Measurements from ENCODE around the gene ACSL1.

ACSL1 gene

DNA sequence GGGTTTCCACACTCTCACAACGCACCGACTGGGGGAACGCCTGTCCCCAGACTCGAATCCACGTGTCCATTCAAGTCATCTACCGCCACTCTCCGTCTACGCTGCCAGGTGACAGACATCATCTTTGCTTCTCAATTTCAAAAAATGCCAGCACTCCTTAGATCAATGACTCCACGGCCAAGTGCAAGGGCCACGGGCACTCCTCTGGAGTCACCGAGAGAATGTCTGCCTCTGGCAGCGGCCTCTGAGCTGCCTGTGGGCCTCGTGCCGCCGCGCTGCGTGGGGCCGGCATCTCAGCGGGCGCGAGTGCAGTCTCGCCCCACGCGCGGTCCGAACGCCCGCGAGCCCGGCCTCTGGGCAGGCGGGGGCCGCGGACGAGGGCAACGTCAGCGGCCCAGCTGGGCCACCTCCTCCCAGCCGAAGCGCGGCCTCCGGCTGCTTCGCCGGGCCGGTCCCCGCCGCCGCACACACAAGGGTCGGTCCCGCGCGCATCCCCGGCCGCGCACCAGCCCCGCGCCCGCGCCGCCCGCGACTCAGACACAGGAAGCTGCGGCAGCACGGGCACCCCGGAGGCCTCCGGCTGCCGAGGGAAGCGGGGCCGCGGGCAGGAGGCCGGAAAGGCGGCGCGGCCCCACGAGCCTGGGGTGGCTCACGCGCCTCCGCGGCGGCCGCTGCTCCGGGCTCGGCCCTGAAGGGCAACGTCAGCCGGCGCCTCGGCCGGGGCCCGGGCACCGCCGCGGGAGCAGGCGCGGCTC is 450 bp downstream of the ACSL1 start:
- WGBS = 5% methylated on average over 74 of the region's 92 CpGs
- H2AFZ ChIP-seq (ENCODE audit: low read depth, low read length) = peak overlapping the region; percentile 36

DNA sequence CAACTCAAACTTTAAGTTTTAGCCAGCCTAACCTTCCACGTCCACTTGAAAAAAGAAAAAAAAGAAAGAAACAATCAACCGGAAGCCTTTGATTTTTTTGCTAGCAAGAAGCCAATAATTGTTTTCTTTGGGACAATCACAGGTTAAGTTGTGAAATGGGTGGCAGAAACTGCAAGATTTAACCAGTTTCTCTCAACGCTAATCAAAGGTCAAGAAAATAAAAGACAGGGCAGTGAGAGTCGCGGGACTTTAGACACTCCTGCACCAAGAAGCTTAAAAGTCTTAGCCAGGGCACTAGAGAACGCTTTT is 1.0 kb downstream of the ACSL1 start:
- Histone ChIP-seq H3K27ac (ENCODE audit: low read length, poor library complexity, severe bottlenecking) (no peak overlapping the region), H3K27me3 (ENCODE audit: control insufficient read depth in 1 of 2, insufficient read depth in 1 of 2, low read length in 2 of 2) (no peaks in the 10 kb centered on the region), H4K8ac (ENCODE audit: low read length) (no peak overlapping the region), H3K36me3 (ENCODE audit: control insufficient read depth in 1 of 2, insufficient read depth in 2 of 2, low read depth in 1 of 2, low read length in 2 of 2) (no peaks in the 10 kb centered on the region), H3K14ac (ENCODE audit: low read length in 2 of 2) (no peak overlapping the region), H3K9me3 (ENCODE audit: control insufficient read depth, low read length) (no peaks in the 10 kb centered on the region), H3K18ac (ENCODE audit: low read depth in 1 of 2, low read length in 2 of 2) (no peak overlapping the region), H3K9ac (ENCODE audit: low read length) (peak overlapping the region; percentile 87), H3K4ac (ENCODE audit: low read depth in 1 of 2, low read length in 2 of 2) (no peak overlapping the region), H2BK5ac (ENCODE audit: low read depth, low read length, poor library complexity, severe bottlenecking) (no peak overlapping the region), H4K91ac (ENCODE audit: low read length) (no peak overlapping the region), H3K4me2 (ENCODE audit: low read length, poor library complexity, severe bottlenecking) (peak overlapping the region; percentile 92), H2BK12ac (ENCODE audit: low read length in 2 of 2) (no peak overlapping the region), H3K4me1 (ENCODE audit: control insufficient read depth, insufficient read depth, low read depth, low read length) (peaks cover 13% of the 10 kb centered on the region), H2BK15ac (ENCODE audit: low read depth, poor library complexity, severe bottlenecking) (no peak overlapping the region), H2AFZ (ENCODE audit: low read depth, low read length) (no peak overlapping the region), H3K4me3 (ENCODE audit: insufficient read depth in 1 of 2, low read depth in 1 of 2, low read length in 2 of 2) (peak overlapping the region; percentile 84 to 86), H3K79me1 (replicated peaks; ENCODE audit: low read length, poor library complexity, severe bottlenecking) (peaks cover 5% of the 10 kb centered on the region), H3K23ac (ENCODE audit: low read length in 2 of 2) (no peak overlapping the region), H2AK5ac (ENCODE audit: low read length, severe bottlenecking) (no peak overlapping the region), H2BK120ac (ENCODE audit: low read depth, low read length) (no peak overlapping the region)
- 52% methylated on average over 6 of the region's 6 CpGs for WGBS
- no peak for DNase-seq

More for the DNA sequence above, 450 bp downstream of the ACSL1 start:
- Histone ChIP-seq H4K91ac (ENCODE audit: low read length) (no peak overlapping the region), H2BK12ac (ENCODE audit: low read length in 2 of 2) (no peak overlapping the region), H3K36me3 (ENCODE audit: control insufficient read depth in 1 of 2, insufficient read depth in 2 of 2, low read depth in 1 of 2, low read length in 2 of 2) (no peaks in the 10 kb centered on the region), H3K9me3 (ENCODE audit: control insufficient read depth, low read length) (no peaks in the 10 kb centered on the region), H2BK15ac (ENCODE audit: low read depth, poor library complexity, severe bottlenecking) (peak overlapping the region; percentile 48), H3K27me3 (ENCODE audit: control insufficient read depth in 1 of 2, insufficient read depth in 1 of 2, low read length in 2 of 2) (no peaks in the 10 kb centered on the region), H3K9ac (ENCODE audit: low read length) (peak overlapping the region; percentile 87), H2BK5ac (ENCODE audit: low read depth, low read length, poor library complexity, severe bottlenecking) (no peak overlapping the region), H3K27ac (ENCODE audit: low read length, poor library complexity, severe bottlenecking) (no peak overlapping the region), H3K79me1 (replicated peaks; ENCODE audit: low read length, poor library complexity, severe bottlenecking) (peaks cover 5% of the 10 kb centered on the region), H3K18ac (ENCODE audit: low read depth in 1 of 2, low read length in 2 of 2) (peak overlapping the region; percentile 3 to 59), H2AK5ac (ENCODE audit: low read length, severe bottlenecking) (no peak overlapping the region), H3K4me1 (ENCODE audit: control insufficient read depth, insufficient read depth, low read depth, low read length) (peaks cover 13% of the 10 kb centered on the region), H3K14ac (ENCODE audit: low read length in 2 of 2) (no peak overlapping the region), H3K23ac (ENCODE audit: low read length in 2 of 2) (peak overlapping the region in 1 of 2 experiments; percentile 5), H3K4me2 (ENCODE audit: low read length, poor library complexity, severe bottlenecking) (peak overlapping the region; percentile 92), H3K4ac (ENCODE audit: low read depth in 1 of 2, low read length in 2 of 2) (no peak overlapping the region), H4K8ac (ENCODE audit: low read length) (peak overlapping the region; percentile 67), H2BK120ac (ENCODE audit: low read depth, low read length) (no peak overlapping the region), H3K4me3 (ENCODE audit: insufficient read depth in 1 of 2, low read depth in 1 of 2, low read length in 2 of 2) (peak overlapping the region; percentile 84 to 86)
- peak; percentile 12 for DNase-seq

DNA sequence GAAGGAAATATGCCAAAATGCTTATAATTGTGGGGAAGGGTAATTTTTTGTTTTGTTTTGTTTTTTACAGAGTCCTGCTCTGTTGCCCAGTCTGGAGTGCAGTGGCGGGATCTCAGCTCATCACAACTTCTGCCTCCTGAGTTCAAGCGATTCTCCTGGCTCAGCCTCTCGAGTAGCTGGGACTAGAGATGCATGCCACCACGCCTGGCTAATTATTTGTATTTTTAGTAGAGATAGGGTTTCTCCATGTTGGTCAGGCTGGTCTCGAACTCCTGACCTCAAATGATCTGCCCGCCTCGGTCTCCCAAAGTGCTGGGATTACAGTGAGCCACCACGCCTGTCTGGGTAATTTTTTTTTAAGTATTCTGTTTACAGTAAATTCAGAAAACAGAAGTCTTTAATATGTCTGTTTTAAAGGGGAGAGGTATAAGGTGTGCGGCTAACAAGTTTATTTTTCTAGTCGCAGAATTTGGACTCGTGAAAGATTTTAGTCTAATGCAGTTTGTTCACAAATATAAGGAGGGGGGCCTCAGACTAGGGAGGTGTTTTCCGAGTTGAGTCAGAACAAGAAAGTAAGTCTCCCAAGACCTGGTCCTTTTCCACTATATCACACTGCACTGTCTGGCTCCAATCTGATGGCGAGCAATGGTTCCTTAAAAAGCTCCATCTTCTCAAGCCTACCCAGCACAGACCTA is 1.5 kb downstream of the ACSL1 start:
- Histone ChIP-seq H2AFZ (ENCODE audit: low read depth, low read length) (no peak overlapping the region), H3K9me3 (ENCODE audit: control insufficient read depth, low read length) (no peaks in the 10 kb centered on the region), H3K9ac (ENCODE audit: low read length) (peak overlapping the region; percentile 87), H3K36me3 (ENCODE audit: control insufficient read depth in 1 of 2, insufficient read depth in 2 of 2, low read depth in 1 of 2, low read length in 2 of 2) (no peaks in the 10 kb centered on the region), H3K18ac (ENCODE audit: low read depth in 1 of 2, low read length in 2 of 2) (no peak overlapping the region), H2AK5ac (ENCODE audit: low read length, severe bottlenecking) (no peak overlapping the region), H3K23ac (ENCODE audit: low read length in 2 of 2) (no peak overlapping the region), H3K79me1 (replicated peaks; ENCODE audit: low read length, poor library complexity, severe bottlenecking) (peaks cover 5% of the 10 kb centered on the region), H4K8ac (ENCODE audit: low read length) (no peak overlapping the region), H2BK5ac (ENCODE audit: low read depth, low read length, poor library complexity, severe bottlenecking) (no peak overlapping the region), H3K4me1 (ENCODE audit: control insufficient read depth, insufficient read depth, low read depth, low read length) (peaks cover 13% of the 10 kb centered on the region), H3K4me2 (ENCODE audit: low read length, poor library complexity, severe bottlenecking) (peak overlapping the region; percentile 92), H3K27ac (ENCODE audit: low read length, poor library complexity, severe bottlenecking) (no peak overlapping the region), H2BK120ac (ENCODE audit: low read depth, low read length) (no peak overlapping the region), H3K4me3 (ENCODE audit: insufficient read depth in 1 of 2, low read depth in 1 of 2, low read length in 2 of 2) (peak overlapping the region in 1 of 2 experiments; percentile 86), H4K91ac (ENCODE audit: low read length) (no peak overlapping the region), H3K4ac (ENCODE audit: low read depth in 1 of 2, low read length in 2 of 2) (no peak overlapping the region), H3K27me3 (ENCODE audit: control insufficient read depth in 1 of 2, insufficient read depth in 1 of 2, low read length in 2 of 2) (no peaks in the 10 kb centered on the region), H3K14ac (ENCODE audit: low read length in 2 of 2) (no peak overlapping the region), H2BK15ac (ENCODE audit: low read depth, poor library complexity, severe bottlenecking) (no peak overlapping the region), H2BK12ac (ENCODE audit: low read length in 2 of 2) (no peak overlapping the region)
- 96% methylated on average over 13 of the region's 13 CpGs for WGBS
- DNase-seq = peak; percentile 21

GRCh38 chr4:184823014-184823413 is 2.8 kb downstream of the ACSL1 start:
- H4K91ac ChIP-seq (ENCODE audit: low read length) = no peak overlapping the region
- no peak overlapping the region for H3K14ac ChIP-seq (ENCODE audit: low read length in 2 of 2)
- H3K4ac ChIP-seq (ENCODE audit: low read depth in 1 of 2, low read length in 2 of 2) = no peak overlapping the region
- H3K36me3 ChIP-seq (ENCODE audit: control insufficient read depth in 1 of 2, insufficient read depth in 2 of 2, low read depth in 1 of 2, low read length in 2 of 2) = no peaks in the 10 kb centered on the region
- H3K27me3 ChIP-seq (ENCODE audit: control insufficient read depth in 1 of 2, insufficient read depth in 1 of 2, low read length in 2 of 2) = no peaks in the 10 kb centered on the region
- no peak overlapping the region for H3K4me3 ChIP-seq (ENCODE audit: insufficient read depth in 1 of 2, low read depth in 1 of 2, low read length in 2 of 2)
- DNase-seq = no peak
- no peak overlapping the region for H3K27ac ChIP-seq (ENCODE audit: low read length, poor library complexity, severe bottlenecking)
- no peak overlapping the region for H4K8ac ChIP-seq (ENCODE audit: low read length)
- peaks cover 5% of the 10 kb centered on the region for H3K79me1 ChIP-seq (replicated peaks; ENCODE audit: low read length, poor library complexity, severe bottlenecking)
- H2AFZ ChIP-seq (ENCODE audit: low read depth, low read length) = no peak overlapping the region
- no peak overlapping the region for H2AK5ac ChIP-seq (ENCODE audit: low read length, severe bottlenecking)
- H3K9ac ChIP-seq (ENCODE audit: low read length) = no peak overlapping the region
- no peak overlapping the region for H3K18ac ChIP-seq (ENCODE audit: low read depth in 1 of 2, low read length in 2 of 2)
- no peak overlapping the region for H3K4me2 ChIP-seq (ENCODE audit: low read length, poor library complexity, severe bottlenecking)
- no peak overlapping the region for H2BK15ac ChIP-seq (ENCODE audit: low read depth, poor library complexity, severe bottlenecking)
- H2BK120ac ChIP-seq (ENCODE audit: low read depth, low read length) = no peak overlapping the region
- peaks cover 13% of the 10 kb centered on the region for H3K4me1 ChIP-seq (ENCODE audit: control insufficient read depth, insufficient read depth, low read depth, low read length)
- H3K23ac ChIP-seq (ENCODE audit: low read length in 2 of 2) = no peak overlapping the region
- no peak overlapping the region for H2BK5ac ChIP-seq (ENCODE audit: low read depth, low read length, poor library complexity, severe bottlenecking)
- no peak overlapping the region for H2BK12ac ChIP-seq (ENCODE audit: low read length in 2 of 2)
- WGBS = 100% methylated on average over 2 of the region's 2 CpGs
- no peaks in the 10 kb centered on the region for H3K9me3 ChIP-seq (ENCODE audit: control insufficient read depth, low read length)

Data from mesenchymal stem cell (in vitro differentiated cells and primary cell).